Fibroblast of skin of back (primary cell): ENCODE results near the gene TFCP2L1.
"Not testable (repeated sequence)": the region's sequence is repeated elsewhere in the genome, so short reads cannot be mapped to it uniquely, and the experiment has no call there.

ENCODE experiments used
- DNase-seq: peaks from one replicate; pipeline ENCODE4 v3.0.0-alpha.2; 2013

Gene TFCP2L1

GRCh38 chr2:121242175-121242875 is 42.7 kb downstream of the TFCP2L1 start:
- no peak for DNase-seq

- no peak for DNase-seq
Observed at GRCh38 chr2:121241466-121241865, 43.5 kb downstream of the TFCP2L1 start.

- no peak for DNase-seq
Observed at GRCh38 chr2:121240436-121240835, 44.6 kb downstream of the TFCP2L1 start.

- no peak for DNase-seq
Observed at GRCh38 chr2:121239969-121240368, 45.0 kb downstream of the TFCP2L1 start.

GRCh38 chr2:121239471-121239870 is 45.5 kb downstream of the TFCP2L1 start:
- DNase-seq = no peak

GRCh38 chr2:121238828-121239227 is 46.2 kb downstream of the TFCP2L1 start:
- no peak for DNase-seq

- peak; percentile 53 for DNase-seq
Observed at GRCh38 chr2:121237980-121238665, 46.9 kb downstream of the TFCP2L1 start.

- DNase-seq = no peak
Observed at GRCh38 chr2:121237336-121237979, 47.5 kb downstream of the TFCP2L1 start.

GRCh38 chr2:121236650-121237180 is 48.3 kb downstream of the TFCP2L1 start:
- no peak for DNase-seq

- no peak for DNase-seq
Observed at GRCh38 chr2:121236101-121236640, 48.8 kb downstream of the TFCP2L1 start.

- DNase-seq = no peak
Observed at GRCh38 chr2:121235542-121235941, 49.5 kb downstream of the TFCP2L1 start.

GRCh38 chr2:121234791-121235190 is 50.2 kb downstream of the TFCP2L1 start:
- DNase-seq = no peak

- no peak for DNase-seq
Observed at GRCh38 chr2:121234144-121234543, 50.9 kb downstream of the TFCP2L1 start.

- no peak for DNase-seq
Observed at GRCh38 chr2:121233486-121234110, 51.4 kb downstream of the TFCP2L1 start.

- no peak for DNase-seq
Observed at GRCh38 chr2:121232626-121233265, 52.3 kb downstream of the TFCP2L1 start.

- DNase-seq = no peak
Observed at GRCh38 chr2:121231385-121232000, 53.5 kb downstream of the TFCP2L1 start.

- DNase-seq = no peak
Observed at GRCh38 chr2:121228521-121228920, 56.5 kb downstream of the TFCP2L1 start.

GRCh38 chr2:121227381-121228144 is 57.4 kb downstream of the TFCP2L1 start:
- DNase-seq = not testable (repeated sequence)

GRCh38 chr2:121225681-121226080 is 59.3 kb downstream of the TFCP2L1 start:
- DNase-seq = not testable (repeated sequence)

- DNase-seq = no peak
Observed at GRCh38 chr2:121220995-121221394, 64.0 kb downstream of the TFCP2L1 start.

GRCh38 chr2:121219866-121220265 is 65.1 kb downstream of the TFCP2L1 start:
- DNase-seq = no peak
